Effector memory CD4-positive, alpha-beta T cell (primary cell): ENCODE measurements around the gene ABHD16A.

Experiments
- DNase-seq, 3 donors: peaks; one replicate each; pipeline ENCODE4 v3.0.0-alpha.2; 2020
- H3K27ac ChIP-seq: 2 replicates; pipeline ENCODE4 v1.7.0; 2013; ENCODE audit warnings: mild to moderate bottlenecking, low read length, moderate library complexity; ENCODE audit not compliant: insufficient read depth, poor library complexity, severe bottlenecking
- H3K27me3 ChIP-seq: replicated peaks from 2 replicates; pipeline ENCODE4 v1.7.0; 2013; ENCODE audit warnings: mild to moderate bottlenecking, low read length; ENCODE audit not compliant: insufficient read depth, control insufficient read depth, poor library complexity, severe bottlenecking
- H3K36me3 ChIP-seq: 2 replicates; pipeline ENCODE4 v1.7.0; 2013; ENCODE audit warnings: mild to moderate bottlenecking, low read length, moderate library complexity; ENCODE audit not compliant: control insufficient read depth, insufficient read depth
- H3K4me1 ChIP-seq: 2 replicates; pipeline ENCODE4 v1.7.0; 2013; ENCODE audit warnings: low read length, mild to moderate bottlenecking; ENCODE audit not compliant: control insufficient read depth, insufficient read depth, poor library complexity, severe bottlenecking
- H3K4me3 ChIP-seq: 2 replicates; pipeline ENCODE4 v1.7.0; 2013; ENCODE audit warnings: low read length, low read depth, mild to moderate bottlenecking; ENCODE audit not compliant: insufficient read depth, poor library complexity, severe bottlenecking
- H3K9me3 ChIP-seq: 2 replicates; pipeline ENCODE4 v1.7.0; 2013; ENCODE audit warnings: mild to moderate bottlenecking, low read length, moderate library complexity; ENCODE audit not compliant: control insufficient read depth

Gene ABHD16A

DNA sequence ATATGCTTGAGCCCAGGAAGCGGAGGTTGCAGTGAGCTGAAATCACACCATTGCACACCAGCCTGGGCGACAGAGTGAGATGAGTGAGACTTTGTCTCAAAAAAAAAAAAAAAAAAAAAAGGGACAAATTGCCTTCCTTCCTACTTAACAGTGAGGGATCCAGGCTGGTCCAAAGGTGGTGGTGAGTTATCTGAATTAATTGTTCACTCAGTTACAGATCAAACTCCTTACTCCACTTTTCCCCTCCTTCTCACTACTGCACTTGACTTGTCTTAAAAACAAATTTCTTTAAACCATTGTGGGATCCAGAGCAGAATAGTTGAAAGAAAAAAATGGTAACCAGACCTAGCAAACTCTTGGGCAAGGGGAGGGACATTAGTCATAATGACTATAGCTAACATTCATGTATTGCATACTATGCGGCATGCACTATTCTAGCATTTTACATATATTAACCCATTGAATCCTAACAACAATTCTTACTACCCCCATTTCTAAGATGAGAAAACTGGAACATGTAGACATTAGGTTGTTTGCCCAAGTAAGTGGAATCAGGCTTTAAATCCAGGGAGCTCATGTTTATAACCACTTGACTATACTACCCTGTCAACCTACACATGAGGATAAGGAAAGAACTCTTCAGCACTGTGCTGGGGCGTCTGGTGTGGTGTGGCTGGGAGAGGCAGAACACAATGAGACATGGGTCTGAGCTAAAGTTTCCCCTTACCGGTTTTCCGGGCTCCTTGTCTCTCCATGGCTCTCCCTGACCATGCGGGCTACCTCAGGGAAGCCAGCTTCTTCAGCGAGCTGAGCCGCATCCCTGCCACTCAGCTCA, 39.8 kb downstream of the ABHD16A start:
- Histone ChIP-seq H3K36me3 (peaks cover 24% of the 10 kb centered on the region), H3K27me3 (no peaks in the 10 kb centered on the region), H3K9me3 (no peaks in the 10 kb centered on the region), H3K4me3 (peak overlapping the region; percentile 92), H3K4me1 (peaks cover 59% of the 10 kb centered on the region), H3K27ac (peak overlapping the region; percentile 97)
- DNase-seq, result no peak

DNA sequence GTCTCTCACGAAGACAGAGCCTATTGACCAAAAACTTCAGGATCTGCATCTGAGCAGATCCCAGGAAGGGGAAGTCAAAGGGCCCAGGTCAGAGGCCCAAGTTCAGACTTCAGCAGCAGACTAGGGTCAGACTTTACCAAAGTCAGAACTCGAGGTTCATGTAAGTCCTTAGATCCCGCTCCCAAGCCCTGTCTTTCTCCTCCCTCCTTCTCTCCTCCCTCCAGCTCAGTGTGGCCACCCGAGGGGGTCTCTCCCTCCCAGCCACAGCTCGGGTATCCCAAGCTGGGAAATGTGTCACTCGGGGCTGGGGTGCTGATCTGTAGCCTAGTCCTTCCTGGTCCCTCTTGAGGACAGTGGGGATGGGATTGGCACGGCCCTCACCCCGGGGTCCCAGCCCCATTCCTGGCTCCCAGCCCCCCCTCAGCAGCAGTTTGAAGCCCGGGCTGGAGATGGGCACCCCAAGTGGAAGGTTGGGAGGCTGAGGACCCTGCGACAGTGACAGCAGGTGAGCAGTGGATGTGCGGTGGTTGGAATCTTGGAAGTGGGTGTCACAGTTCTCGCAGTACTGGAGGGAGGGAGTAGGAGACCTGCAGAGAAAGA, 40.9 kb downstream of the ABHD16A start:
- Histone ChIP-seq H3K36me3 (peaks cover 13% of the 10 kb centered on the region), H3K4me3 (no peak overlapping the region), H3K4me1 (peaks cover 59% of the 10 kb centered on the region), H3K9me3 (no peaks in the 10 kb centered on the region), H3K27me3 (no peaks in the 10 kb centered on the region), H3K27ac (peak overlapping the region; percentile 12)
- no peak for DNase-seq

DNA sequence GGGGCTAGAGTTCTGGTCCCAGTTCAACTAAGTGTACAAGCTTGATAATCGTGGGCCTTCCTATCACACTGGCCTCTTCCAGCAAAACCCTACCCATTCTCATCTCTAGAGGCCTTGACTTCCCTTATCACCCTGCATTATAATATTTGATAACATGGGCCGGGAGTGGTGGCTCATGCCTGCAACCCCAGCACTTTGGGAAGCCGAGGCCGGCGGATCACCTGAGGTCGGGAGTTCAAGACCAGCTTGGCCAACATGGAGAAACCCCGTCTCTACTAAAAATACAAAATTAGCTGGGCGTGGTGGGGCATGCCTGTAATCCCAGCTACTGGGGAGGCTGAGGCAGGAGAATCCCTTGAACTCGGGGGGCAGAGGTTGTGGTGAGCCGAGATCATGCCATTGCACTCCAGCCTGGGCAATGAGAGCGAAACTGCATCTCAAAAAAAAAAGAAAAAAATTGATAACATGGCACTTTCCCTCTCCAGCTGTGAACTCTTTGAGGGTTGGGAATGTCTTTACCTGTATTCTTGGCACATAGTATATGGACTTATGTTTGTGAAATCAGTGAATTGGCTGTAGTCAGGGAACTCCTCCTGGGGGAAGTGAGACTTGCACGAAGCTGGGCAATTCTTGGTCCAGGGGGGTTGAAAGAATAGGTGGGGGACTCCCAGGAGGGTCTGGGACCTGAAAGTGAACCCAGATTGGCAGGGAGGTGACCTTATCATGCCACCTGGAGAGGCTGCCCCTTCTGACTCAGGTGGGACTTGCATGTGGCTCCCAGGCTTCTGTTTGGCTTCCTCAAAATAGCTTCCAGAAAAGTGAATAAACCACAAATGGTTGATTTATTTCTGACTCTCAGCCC, 41.6 kb downstream of the ABHD16A start:
- H3K27ac ChIP-seq, result peak overlapping the region; percentile 80
- peaks cover 9% of the 10 kb centered on the region for H3K36me3 ChIP-seq
- DNase-seq, result no peak
- no peaks in the 10 kb centered on the region for H3K9me3 ChIP-seq
- H3K4me3 ChIP-seq, result peak overlapping the region; percentile 82
- H3K27me3 ChIP-seq, result no peaks in the 10 kb centered on the region
- peaks cover 54% of the 10 kb centered on the region for H3K4me1 ChIP-seq

DNA sequence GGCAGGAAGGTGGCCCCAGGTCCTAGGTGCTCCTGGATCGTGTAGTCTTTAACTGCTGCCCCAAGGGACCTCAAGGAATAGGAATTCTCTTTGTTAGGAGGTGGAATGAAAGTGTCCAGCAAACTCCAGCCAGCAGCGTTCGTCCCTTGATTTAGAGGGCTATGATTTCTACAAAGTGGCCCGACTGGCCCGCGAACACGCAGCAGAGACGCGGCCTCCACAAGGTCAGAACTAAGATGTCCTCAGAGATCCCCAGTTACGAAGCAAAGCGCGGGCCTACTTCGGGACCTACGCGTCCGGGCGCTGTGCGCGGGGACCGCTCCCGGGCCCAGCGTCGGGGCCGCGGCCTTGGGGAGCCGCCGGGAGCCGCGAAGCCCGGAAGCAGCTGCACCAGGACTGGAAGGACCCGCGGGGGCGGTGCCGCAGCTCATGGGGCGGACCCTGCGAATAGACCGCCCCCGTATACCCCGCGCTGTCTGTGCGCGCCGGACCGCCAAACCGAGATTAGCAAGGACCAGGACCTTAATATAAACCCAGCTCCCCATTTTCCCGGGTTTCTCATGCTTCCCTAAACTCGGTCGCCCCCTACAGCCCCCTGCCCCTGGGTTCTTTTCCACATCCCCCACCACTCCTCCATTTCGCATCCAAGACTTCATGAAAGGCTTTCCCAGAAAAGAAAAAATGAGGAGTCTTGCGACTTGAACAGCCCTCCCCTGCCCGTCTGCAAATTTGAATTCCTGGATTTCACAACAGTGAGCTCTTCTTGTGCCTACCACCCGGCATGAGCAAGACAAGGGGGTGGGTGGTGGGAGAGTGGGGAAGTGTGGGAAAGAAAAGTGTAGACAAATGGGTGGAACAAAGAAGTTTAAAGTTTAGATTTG, 42.5 kb downstream of the ABHD16A start, which contains the start of gene C6orf47:
TSS of gene C6orf47 (minus strand) at position 398 of the 881 bp plus-strand sequence. CDS start 831 bp downstream, outside the sequence.
- H3K36me3 ChIP-seq, result peaks cover 9% of the 10 kb centered on the region
- peak; percentile 48 to 72 (median 64) for DNase-seq
- peak within 1 kb of the TSS; percentile 80 for H3K27ac ChIP-seq
- H3K27me3 ChIP-seq, result no peaks in the 10 kb centered on the region
- H3K9me3 ChIP-seq, result no peaks in the 10 kb centered on the region
- peaks cover 51% of the 10 kb centered on the region for H3K4me1 ChIP-seq
- peak within 1 kb of the TSS; percentile 82 for H3K4me3 ChIP-seq

DNA sequence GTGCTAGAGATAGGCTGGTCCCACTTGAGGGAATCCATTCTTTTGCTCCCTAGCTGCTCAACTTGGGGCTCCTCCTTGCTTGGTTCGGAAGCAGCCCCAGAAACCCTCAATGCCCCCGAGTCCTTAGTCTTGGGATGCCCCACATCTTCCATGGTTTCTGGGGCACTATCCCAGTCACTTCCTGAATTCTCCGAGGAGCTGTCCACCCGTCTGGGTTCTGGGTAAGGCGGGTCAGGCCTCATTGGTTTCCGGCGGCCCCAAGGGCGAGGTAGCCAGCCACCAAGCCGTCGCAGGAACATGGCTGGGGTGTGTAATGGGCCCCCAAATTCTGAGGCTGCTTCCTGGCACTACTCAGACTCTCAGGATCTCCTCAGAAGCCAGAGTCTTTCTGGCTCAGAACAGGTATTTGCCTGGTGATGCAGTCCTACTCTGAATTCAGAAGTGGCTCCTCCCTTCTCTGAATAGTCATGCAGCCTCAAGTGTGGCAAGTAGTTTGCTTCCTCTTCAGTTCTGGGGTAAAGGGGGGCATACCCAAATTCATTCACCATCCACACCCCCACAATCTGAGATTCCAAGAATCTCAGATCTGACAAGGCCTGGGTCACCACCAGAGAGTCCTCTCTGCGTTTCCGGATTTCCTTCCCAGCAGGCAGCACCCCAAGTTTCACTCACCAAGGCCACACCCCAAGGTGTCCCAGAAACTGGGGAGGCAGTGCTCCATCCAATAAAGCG, 43.3 kb downstream of the ABHD16A start:
- H3K36me3 ChIP-seq, result peaks cover 9% of the 10 kb centered on the region
- peak overlapping the region; percentile 82 for H3K4me3 ChIP-seq
- peaks cover 50% of the 10 kb centered on the region for H3K4me1 ChIP-seq
- H3K27ac ChIP-seq, result peak overlapping the region; percentile 80
- H3K27me3 ChIP-seq, result no peaks in the 10 kb centered on the region
- no peaks in the 10 kb centered on the region for H3K9me3 ChIP-seq
- DNase-seq, result peak in 1 of 3 donors; percentile 18

DNA sequence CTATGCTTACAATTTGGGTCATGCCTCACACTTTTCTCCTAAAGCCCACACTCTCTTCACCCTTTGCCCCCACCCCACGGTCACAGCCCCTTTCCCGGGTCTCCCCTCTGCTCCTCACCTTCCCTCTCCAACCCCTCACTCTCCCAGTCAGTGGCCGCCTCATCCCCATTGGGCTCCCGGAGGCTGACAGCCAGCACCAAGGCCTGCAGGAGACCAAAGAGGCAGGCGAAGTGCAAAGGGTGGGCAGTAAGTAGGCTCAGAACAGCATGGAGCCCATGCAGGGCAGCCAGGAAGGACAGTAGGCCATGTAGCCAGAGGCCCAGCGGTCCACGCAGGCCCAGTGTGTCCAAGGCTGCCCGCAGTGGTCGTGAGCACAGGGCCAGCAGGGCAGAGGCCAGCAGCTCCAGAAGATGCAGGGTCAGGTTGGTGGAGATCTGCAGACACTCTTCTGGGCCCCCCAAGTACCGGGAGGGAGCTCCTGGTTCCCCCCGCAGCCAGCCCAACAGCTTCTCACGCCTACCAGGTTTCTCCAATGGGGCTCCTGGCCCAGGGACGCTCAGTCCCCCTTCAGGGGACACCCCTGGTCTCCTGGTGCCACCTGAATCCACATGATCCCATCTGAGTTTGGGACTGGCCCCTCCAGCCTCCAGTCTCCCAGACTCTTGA, 44.0 kb downstream of the ABHD16A start:
- DNase-seq, result no peak
- Histone ChIP-seq H3K4me3 (peak overlapping the region; percentile 82), H3K36me3 (peaks cover 9% of the 10 kb centered on the region), H3K27me3 (no peaks in the 10 kb centered on the region), H3K4me1 (peaks cover 43% of the 10 kb centered on the region), H3K9me3 (no peaks in the 10 kb centered on the region), H3K27ac (peak overlapping the region; percentile 80)

DNA sequence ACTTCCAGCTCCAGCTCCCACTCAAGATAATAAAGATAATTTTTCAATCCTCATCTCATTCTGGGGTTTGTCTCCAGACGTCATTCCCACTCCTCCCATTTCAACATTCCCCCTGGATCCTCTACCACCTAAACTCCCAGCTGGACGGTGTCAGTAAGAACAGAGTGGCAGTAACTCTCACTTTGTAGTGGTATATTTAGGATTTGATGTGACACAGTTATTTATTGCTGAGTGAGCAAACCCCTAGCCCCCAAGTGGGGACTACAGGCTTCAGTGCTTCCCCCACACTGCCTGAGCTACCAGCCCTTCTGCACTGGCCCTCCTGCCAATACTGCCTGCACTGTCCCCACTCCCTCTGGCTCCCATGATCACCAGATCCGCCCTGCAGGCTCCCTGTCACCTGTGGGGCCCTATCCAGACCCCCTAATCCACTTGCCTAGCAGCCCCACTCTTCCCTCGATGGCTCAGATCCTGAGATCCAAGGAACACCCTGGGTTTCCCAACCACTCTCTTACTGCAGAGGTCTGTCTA, 44.9 kb downstream of the ABHD16A start:
- no peak overlapping the region for H3K27ac ChIP-seq
- no peak for DNase-seq
- peaks cover 9% of the 10 kb centered on the region for H3K36me3 ChIP-seq
- peaks cover 38% of the 10 kb centered on the region for H3K4me1 ChIP-seq
- no peak overlapping the region for H3K4me3 ChIP-seq
- no peaks in the 10 kb centered on the region for H3K9me3 ChIP-seq
- H3K27me3 ChIP-seq, result no peaks in the 10 kb centered on the region

DNA sequence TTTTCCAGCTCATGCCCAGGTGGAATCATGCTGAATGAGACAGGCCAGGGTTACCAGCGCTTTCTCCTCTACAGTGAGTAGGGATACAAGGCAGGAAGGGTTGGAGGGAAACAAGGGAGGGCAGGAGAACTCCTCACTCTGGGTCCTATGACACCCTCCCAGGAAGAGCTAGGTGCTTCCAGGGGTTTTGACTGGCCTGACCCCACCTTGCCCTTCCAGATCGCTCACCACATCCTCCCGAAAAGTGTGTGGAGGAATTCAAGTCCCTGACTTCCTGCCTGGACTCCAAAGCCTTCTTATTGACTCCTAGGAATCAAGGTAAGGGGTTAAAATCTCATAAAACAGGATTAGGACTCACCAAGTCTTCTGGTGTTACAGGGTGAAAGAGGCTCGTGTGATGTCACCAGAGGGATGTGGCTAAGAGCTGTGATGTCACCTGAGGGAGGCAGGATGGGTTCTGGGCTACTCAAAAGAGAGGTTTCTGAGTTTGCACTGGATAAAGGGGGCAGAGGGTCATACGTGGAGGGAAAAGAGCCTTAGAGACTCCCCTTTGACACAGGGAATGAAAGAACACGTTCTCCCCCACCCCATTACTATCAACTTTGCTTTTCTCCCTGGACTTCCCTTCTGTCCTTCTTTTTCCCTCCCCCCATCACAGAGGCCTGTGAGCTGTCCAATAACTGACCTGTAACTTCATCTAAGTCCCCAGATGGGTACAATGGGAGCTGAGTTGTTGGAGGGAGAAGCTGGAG, 45.5 kb downstream of the ABHD16A start:
- H3K4me1 ChIP-seq, result peaks cover 38% of the 10 kb centered on the region
- no peak overlapping the region for H3K27ac ChIP-seq
- peaks cover 9% of the 10 kb centered on the region for H3K36me3 ChIP-seq
- DNase-seq, result no peak
- no peaks in the 10 kb centered on the region for H3K9me3 ChIP-seq
- H3K4me3 ChIP-seq, result no peak overlapping the region
- no peaks in the 10 kb centered on the region for H3K27me3 ChIP-seq
